DMS114 treated with DMSO at 0.1 percent for 48 hours (cell line): ENCODE measurements around the gene PPM1D.

Experiments
- DNase-seq: peaks from one replicate; lab custom pipeline; 2025; ENCODE audit not compliant: unreplicated experiment; lab: John Stamatoyannopoulos, UW

The PPM1D gene

DNA sequence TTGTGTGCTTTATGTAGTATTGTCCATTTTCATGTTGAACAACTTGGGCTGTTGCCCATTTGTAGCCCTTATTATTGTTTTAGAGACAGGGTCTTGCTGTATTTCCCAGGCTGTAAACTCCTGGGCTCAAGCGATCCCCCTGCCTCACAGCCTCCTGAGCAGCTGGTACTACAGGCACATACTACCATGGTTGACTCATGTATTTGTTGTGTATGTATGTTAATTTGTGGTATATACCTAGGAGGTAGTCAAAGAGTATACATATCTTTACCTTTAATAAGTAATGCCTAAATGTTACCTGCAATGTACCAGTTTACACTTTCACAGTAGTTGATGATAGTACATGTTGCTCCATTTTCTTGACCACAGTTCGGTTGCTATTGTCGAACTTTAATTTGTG is 18.1 kb downstream of the PPM1D start:
- no peak for DNase-seq

DNA sequence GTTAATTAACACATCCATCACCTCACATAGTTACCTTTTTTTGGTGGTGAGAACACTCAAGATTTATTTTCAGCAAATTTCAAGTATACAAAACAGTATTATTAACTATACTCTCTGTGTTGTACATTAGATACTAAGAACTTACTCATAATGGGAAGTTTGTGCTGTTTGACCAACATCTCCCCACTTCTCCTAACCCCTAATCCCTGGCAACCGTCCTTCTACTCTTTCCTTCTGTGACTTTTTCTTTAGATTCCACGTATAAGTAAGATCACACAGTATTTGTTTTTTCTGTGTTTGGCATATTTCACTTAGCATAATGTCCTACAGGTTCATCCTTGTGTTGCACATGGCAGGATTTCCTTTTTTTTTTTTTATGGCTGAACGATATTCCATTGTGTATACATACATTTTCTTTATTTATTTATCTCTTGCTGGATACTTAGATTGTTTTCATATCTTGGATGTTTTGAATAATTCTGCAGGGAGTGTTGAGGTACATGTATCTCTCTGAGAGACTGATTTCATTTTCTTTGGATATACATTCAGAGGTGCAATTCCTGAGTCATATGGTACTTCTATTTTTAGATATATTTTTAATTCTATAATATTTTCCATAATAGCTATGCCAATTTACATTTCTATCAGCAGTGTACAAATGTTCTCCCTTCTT is 19.0 kb downstream of the PPM1D start:
- DNase-seq, result no peak

DNA sequence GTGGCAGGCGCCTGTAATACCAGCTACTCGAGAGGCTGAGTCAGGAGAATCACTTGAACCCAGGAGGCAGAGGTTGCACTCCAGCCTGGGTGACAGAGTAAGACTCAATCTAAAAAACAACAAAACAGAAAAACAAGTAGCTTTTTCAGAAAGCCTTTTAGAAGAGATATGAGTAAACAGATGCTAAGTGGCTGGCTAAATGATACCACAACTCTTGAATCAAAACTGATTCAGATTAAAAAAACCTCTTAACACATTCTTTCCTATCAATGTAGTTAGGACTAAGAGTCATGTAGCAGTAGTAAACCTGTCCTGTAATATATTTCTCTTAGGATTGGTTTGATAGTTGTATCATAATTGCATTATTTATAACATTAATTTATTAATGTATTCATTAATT is 23.0 kb downstream of the PPM1D start:
- no peak for DNase-seq

DNA sequence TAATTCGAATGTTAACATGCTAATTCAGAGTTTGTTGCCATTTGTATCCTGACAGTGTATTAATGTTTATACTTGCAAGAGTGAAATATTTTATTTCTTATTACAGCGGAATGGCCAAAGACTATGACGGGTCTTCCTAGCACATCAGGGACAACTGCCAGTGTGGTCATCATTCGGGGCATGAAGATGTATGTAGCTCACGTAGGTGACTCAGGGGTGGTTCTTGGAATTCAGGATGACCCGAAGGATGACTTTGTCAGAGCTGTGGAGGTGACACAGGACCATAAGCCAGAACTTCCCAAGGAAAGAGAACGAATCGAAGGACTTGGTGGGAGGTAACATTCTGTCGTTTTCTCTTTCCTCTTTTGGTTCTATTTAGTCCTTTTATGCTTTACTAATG is 23.4 kb downstream of the PPM1D start:
- DNase-seq, result no peak

GRCh38 chr17:60627124-60627523 is 27.1 kb downstream of the PPM1D start:
- DNase-seq, result no peak

DNA sequence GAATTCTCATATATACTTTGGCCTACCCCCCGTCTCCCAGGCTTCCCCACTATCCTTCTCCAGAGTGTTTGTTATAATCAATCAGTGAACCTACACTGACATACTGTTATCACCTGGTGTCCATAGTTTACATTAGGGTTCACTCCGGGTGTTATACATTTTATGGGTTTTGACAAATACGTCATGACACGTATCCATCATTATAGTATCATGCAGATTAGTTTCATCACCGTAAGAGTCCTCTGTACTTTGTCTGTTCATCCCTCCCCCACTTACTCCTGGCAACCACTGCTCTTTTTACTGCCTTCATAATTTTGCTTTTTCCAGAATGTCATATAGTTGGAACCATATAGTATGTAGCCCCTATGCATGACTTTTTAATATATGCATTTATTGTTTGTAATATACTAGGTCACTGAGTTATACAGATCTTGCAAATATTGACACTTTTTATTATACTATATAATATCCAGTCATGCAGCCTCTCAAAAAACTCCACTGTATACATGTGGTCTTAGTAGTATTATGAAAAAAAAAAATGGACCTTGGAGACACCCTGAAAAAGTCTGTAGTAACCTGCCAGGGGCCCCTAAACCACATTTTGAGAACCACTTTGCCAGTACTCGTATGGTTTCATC is 28.4 kb downstream of the PPM1D start:
- DNase-seq, result no peak

DNA sequence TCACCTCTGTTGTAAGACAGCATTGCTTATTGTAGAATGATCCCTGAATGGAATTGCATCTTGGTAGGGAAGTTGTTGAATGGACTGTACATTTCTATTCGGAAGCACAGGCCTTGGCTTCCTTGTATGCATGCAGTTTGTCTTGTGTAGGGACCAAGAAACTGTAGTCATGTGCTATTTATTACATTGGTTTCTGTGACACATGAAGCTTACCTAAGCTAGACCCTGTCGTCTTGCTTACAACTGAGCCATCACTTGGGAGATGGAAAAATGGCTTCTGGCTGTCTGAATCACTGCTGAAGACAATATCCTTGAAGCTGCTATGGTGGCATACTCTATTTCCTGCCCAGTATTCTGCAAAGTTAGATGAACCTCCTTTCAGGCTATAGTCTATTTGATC is 29.1 kb downstream of the PPM1D start:
- DNase-seq, result no peak

GRCh38 chr17:60630352-60630751 is 30.4 kb downstream of the PPM1D start:
- DNase-seq, result no peak

DNA sequence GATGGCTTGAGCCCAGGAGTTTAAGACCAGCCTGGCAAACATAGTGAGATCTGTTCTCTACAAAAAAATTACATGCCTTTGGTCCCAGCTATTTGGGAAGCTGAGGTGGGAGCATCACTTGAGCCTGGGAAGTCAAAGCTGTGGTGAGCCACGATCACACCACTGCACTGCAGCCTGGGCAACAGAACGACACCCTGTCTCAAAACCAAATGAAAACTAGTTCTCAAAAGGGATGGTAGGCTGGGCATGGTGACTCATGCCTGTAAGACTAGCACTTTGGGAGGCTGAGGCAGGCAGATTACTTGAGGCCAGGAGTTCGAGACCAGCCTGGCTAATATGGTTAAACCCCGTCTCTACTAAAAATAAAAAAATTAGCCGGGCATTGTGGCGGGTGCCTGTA is 31.1 kb downstream of the PPM1D start:
- no peak for DNase-seq

DNA sequence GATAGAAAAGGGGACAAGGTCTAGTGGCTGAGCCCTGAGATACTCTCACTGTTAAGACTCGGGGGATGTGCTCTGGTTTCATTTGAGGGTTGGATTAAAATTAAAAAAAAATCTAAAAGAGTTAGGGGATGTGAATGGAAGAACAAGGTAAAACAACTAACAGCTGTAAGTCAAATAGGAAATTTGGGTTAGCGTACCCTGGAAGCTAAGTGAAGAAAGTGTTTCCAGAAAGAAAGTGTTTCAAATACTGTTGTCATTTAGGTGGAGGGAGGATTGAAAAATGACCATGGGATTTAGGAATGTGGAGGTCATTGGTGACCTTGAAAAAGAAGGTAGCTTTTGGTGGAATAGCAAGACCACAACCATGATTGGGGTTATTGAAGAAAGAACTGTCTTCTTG is 37.7 kb downstream of the PPM1D start:
- DNase-seq, result no peak

DNA sequence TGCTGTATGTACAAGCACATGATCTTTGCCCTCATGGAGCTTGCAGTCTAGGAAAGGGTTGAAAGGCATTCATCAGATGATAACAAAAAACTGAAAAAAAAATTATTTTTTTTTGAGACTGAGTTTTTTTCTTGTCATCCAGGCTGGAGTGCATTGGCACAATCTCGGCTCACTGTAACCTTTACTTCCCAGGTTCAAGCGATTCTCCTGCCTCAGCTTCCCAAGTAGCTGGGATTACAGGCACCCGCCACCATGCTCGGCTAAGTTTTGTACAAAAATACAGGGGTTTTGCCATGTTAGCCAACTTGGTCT is 39.0 kb downstream of the PPM1D start:
- no peak for DNase-seq

GRCh38 chr17:60640503-60640902 is 40.5 kb downstream of the PPM1D start:
- DNase-seq, result peak; percentile 62

GRCh38 chr17:60641126-60641525 is 41.1 kb downstream of the PPM1D start:
- no peak for DNase-seq

GRCh38 chr17:60641810-60642220 is 41.8 kb downstream of the PPM1D start:
- DNase-seq, result peak; percentile 55

- no peak for DNase-seq
Observed at GRCh38 chr17:60645918-60646523, 46.0 kb downstream of the PPM1D start.

- no peak for DNase-seq
Observed at GRCh38 chr17:60646701-60647100, 46.7 kb downstream of the PPM1D start.

- DNase-seq, result no peak
Observed at GRCh38 chr17:60647705-60648104, 47.7 kb downstream of the PPM1D start.

DNA sequence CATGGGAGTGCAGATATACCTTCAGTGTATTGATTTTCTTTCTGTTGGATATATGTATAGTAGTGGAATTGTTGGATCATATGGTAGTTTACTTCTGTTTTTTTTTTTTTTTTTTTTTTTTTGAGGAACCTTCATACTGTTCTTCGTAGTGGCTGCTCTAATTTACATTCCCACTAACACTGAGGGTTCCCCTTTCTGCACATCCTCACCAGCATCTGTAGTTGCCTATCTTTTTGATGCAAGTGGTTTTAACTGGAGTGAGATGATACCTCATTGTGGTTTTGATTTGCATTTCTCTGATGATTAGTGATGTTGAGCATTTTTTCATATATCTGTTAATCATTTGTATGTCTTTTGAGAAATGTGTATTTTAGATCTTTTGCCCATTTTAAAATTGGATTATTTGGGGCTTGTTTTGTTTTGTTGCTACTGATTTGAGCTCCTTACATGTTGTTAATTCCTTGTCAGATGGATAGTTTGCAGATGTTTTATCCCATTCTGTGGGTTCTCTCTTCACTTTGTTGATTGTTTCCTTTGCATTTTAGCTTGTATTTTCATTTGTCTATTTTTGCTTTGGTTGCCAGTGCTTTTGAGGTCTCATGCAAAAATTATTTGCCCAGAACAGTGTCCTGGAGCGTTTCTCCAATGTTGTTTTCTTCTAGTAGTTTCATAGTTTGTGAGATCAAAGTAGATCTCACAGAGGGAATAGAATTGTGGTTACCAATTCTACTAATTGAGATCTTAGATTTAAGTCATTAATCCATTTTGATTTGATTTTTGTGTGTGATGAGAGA is 52.7 kb downstream of the PPM1D start:
- DNase-seq, result no peak

- no peak for DNase-seq
Observed at GRCh38 chr17:60653569-60653968, 53.6 kb downstream of the PPM1D start.

DNA sequence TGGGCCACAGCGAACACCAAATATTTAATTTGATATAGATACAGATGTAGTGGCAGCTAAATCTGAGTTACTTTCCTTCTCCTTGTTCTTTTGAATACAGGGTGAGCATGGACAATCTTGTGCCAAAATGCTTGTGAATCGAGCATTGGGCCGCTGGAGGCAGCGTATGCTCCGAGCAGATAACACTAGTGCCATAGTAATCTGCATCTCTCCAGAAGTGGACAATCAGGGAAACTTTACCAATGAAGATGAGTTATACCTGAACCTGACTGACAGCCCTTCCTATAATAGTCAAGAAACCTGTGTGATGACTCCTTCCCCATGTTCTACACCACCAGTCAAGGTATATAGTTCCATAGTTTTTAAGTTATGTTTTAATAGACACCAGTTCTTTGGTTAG is 56.5 kb downstream of the PPM1D start:
- DNase-seq, result no peak

- no peak for DNase-seq
Observed at GRCh38 chr17:60659156-60659555, 59.2 kb downstream of the PPM1D start.

DNA sequence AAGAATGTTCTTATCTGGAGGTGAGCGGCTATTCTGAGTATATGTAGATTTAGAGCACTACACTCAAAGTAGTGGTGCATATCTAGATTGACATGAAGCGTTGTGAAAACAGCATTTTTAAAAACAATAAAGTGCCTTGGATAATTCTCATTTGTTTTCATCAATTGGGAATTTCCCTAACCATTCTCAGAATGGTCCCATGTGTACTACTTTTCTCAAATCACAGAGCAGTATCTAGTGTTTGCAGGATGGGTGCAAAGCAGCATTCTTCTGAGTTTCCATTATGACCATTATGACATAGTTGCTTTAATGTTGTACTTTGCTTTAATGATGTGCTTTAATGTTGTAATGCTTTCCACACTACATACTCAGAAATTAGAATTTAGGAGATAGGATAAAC is 61.5 kb downstream of the PPM1D start:
- DNase-seq, result no peak
